LHCN-M2 (cell line): ENCODE results near the gene ACTL8. TPM values are rescaled to one million over a fixed set of nuclear protein-coding genes. Genes with fewer than 3 reads are reported as not detected.
A peak's percentile ranks its signal among the peaks of the same experiment; 100 is the strongest.

Experiments used
- DNase-seq: peaks from one replicate; pipeline ENCODE4 v3.0.0-alpha.2; 2012; ENCODE audit warnings: low read depth
- total RNA-seq: library from RNA; depleted of rRNA; stranded (reverse); fragments of >200 nt; gene quantifications from 2 replicates; pipeline ENCODE4 v1.2.3, GENCODE V29; 2014; rRNA removed

Gene ACTL8
- total RNA-seq, 1 experiment from 2014 or later: not detected

DNA sequence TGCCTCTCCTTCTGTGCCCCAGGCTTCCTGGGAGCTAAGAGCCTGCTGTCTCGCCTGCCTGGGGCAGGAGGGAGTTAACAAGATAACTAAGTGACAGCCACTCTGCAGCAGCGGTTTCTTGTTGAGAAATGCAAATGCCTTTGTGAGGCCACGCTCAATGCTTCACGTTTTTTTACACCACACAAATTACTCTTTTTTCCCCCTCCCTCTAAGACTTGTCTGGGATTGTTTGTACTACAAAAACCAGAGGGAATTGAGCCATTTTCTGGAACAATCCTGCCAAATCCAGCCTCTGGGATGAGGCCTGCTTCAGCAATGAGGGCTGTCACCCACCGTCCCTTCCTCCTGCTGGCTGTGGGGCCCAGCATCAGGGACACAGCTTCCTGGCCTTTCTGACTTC lies 119.6 kb downstream of the ACTL8 start:
- DNase-seq: peak; percentile 73

DNA sequence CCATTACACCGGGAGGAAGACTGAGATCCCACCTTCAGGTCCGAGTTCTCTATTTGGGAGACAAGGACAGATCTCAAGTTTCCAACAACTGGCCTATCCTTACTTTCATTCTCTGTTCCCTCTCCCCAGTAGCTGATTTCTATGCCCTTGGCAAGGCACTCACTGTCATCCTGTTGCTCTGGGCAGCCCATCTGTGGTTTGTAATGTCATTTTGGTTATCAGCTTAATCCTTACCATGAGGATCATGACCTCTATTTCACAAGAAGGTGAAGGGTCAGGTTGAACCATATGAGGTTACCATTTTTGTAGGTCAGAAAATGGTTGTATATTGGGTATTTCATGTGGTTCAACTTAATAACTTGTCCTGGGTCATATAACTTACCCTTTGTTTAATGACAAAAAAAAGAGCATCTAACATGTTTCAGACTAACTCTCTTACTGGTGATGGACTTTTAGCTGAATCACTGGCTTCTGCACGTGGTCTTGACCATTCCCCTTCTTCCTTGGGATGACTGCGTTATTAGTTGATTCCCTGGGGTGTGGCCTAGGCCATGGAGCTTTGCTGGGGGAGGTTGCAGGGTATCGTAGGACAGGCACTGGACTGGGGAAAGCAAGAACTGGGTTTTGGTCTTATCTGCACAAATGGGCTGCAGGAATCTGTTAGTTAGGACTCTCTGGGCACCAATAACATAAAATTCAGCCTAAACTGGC lies 120.2 kb downstream of the ACTL8 start:
- DNase-seq: peak; percentile 84

DNA sequence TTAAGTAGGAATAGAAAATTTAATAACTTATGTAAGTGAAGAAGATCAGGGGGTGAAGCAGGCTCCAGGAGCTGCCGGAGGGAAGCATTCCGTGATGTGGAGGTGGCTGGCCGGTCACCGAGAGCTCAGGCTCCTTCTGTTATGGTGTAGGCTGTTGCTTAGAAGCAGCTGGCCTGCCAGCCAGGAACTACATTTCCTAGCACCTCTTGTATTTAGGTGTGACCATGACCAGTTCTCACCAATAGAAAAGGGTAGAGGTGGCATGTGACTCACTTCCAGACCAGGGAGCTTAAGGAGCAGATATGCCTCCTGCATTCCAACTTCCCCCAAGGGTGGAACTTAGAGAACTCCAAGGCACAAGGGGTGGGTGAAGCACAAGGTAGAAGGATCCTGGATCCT lies 120.7 kb downstream of the ACTL8 start:
- peak; percentile 63 for DNase-seq

Other genes with a start within 250 kb of the ACTL8 start
- gene ARHGEF10L, start 215.6 kb upstream of the ACTL8 start, total RNA-seq: 51.7 and 53.3 TPM in 2 replicates